Epithelial cell of esophagus (primary cell): ENCODE data around the gene LAPTM4A.
A peak's percentile ranks its signal among the peaks of the same experiment; 100 is the strongest.

Experiments
- DNase-seq: peaks from one replicate; pipeline ENCODE4 v3.0.0; 2010; ENCODE audit warnings: low read depth
- H3K4me3 ChIP-seq: 2 replicates; pipeline ENCODE4 v1.5.1; 2011; ENCODE audit warnings: mild to moderate bottlenecking, low read length, control low read depth
- CTCF ChIP-seq: IDR thresholded peaks from 2 replicates; pipeline ENCODE4 v1.5.1; 2011; ENCODE audit warnings: low read depth, mild to moderate bottlenecking, low read length, control low read depth, inconsistent platforms; ENCODE audit not compliant: insufficient read depth; ENCODE audit errors: missing control alignments

The LAPTM4A gene

GRCh38 chr2:20064841-20065240 lies 13.4 kb upstream of the LAPTM4A start:
- peak; percentile 37 for DNase-seq
- no peak for TF ChIP-seq CTCF
- H3K4me3 ChIP-seq = no peak overlapping the region

- TF ChIP-seq CTCF = no peak
- peak; percentile 20 for DNase-seq
- H3K4me3 ChIP-seq = no peak overlapping the region
These were observed 13.0 kb upstream of the LAPTM4A start for GRCh38 chr2:20064421-20064820.

- TF ChIP-seq CTCF = no peak
- H3K4me3 ChIP-seq = no peak overlapping the region
- DNase-seq = peak; percentile 18
These were observed 11.5 kb upstream of the LAPTM4A start for GRCh38 chr2:20062615-20063545.

GRCh38 chr2:20061940-20062339 lies 10.5 kb upstream of the LAPTM4A start:
- no peak for TF ChIP-seq CTCF
- no peak for DNase-seq
- no peak overlapping the region for H3K4me3 ChIP-seq

- no peak for TF ChIP-seq CTCF
- H3K4me3 ChIP-seq = no peak overlapping the region
- DNase-seq = no peak
These were observed 10.0 kb upstream of the LAPTM4A start for GRCh38 chr2:20061476-20061875.

GRCh38 chr2:20060106-20060505 lies 8.7 kb upstream of the LAPTM4A start:
- no peak for DNase-seq
- no peak overlapping the region for H3K4me3 ChIP-seq
- TF ChIP-seq CTCF = no peak

- no peak for TF ChIP-seq CTCF
- no peak for DNase-seq
- no peak overlapping the region for H3K4me3 ChIP-seq
These were observed 5.8 kb upstream of the LAPTM4A start for GRCh38 chr2:20057268-20057667.
